Spinal cord (tissue), 10 donors: Measurements from ENCODE around the gene SLC25A21. TPM values are rescaled to one million over a fixed set of nuclear protein-coding genes. Genes with fewer than 3 reads are reported as not detected.
"Not testable (repeated sequence)": the region's sequence is repeated elsewhere in the genome, so short reads cannot be mapped to it uniquely, and the experiment has no call there.

Experiments used
- DNase-seq, 6 donors: peaks; one replicate each; pipeline versions ENCODE4 v3.0.0 to v3.0.0-alpha.2; 2013 to 2015; ENCODE audit warnings: low spot score in 6 of 6, low read depth in 4 of 6
- H3K27ac ChIP-seq: one replicate; pipeline ENCODE4 v1.5.1; 2013; ENCODE audit warnings: low read depth, low read length, control low read depth
- H3K27me3 ChIP-seq: one replicate; pipeline ENCODE4 v1.6.1; 2013; ENCODE audit warnings: low read length; ENCODE audit not compliant: control insufficient read depth, insufficient read depth
- H3K36me3 ChIP-seq: one replicate; pipeline ENCODE4 v1.6.1; 2013; ENCODE audit warnings: low read length; ENCODE audit not compliant: control insufficient read depth, insufficient read depth
- H3K4me1 ChIP-seq: one replicate; pipeline ENCODE4 v1.6.1; 2013; ENCODE audit warnings: low read length; ENCODE audit not compliant: control insufficient read depth, insufficient read depth
- H3K4me3 ChIP-seq: one replicate; pipeline ENCODE4 v1.5.1; 2013; ENCODE audit warnings: low read depth, low read length, control low read depth
- H3K9me3 ChIP-seq: one replicate; pipeline ENCODE4 v1.6.1; 2013; ENCODE audit warnings: low read length; ENCODE audit not compliant: control insufficient read depth, insufficient read depth
- WGBS: methylation state at CpG from one replicate; pipeline ENCODE4 v1.1.5; 2013; ENCODE audit warnings: missing lambda C conversion rate; ENCODE audit not compliant: insufficient coverage; 5-methylcytosine and 5-hydroxymethylcytosine counted together
- polyA plus RNA-seq, 2 donors: library from polyadenylated mRNA; unstranded; fragments of 120-200 nt; gene quantifications; one replicate each; pipeline ENCODE4 v1.2.1, GENCODE V29; 2013; ENCODE audit not compliant: insufficient read length in 2 of 2
- total RNA-seq, 2 donors: library from RNA; depleted of rRNA in 1 of 2; stranded (reverse); fragments of 120-200 nt in 1 of 2; fragments of >200 nt in 1 of 2; gene quantifications; one replicate each; pipeline versions ENCODE4 v1.2.3 to v1.2.4, GENCODE V29; 2013 to 2014
- donor health status: healthy.

Gene SLC25A21
- total and polyA plus RNA-seq, 4 donors, result 0.99 to 4.5 (median 2.4) TPM

- not testable (repeated sequence) for H3K36me3 ChIP-seq, H3K9me3 ChIP-seq, H3K27ac ChIP-seq, H3K27me3 ChIP-seq, DNase-seq, H3K4me3 ChIP-seq, H3K4me1 ChIP-seq
- 73% methylated on average over 8 of the region's 9 CpGs for whole genome bisulfite sequencing
These were observed 15.6 kb upstream of the SLC25A21 start for GRCh38 chr14:37187840-37188577.

- Histone ChIP-seq H3K4me1 (no peaks in the 10 kb centered on the region), H3K4me3 (no peak overlapping the region), H3K27ac (no peak overlapping the region), H3K9me3 (no peaks in the 10 kb centered on the region), H3K27me3 (no peaks in the 10 kb centered on the region), H3K36me3 (no peaks in the 10 kb centered on the region)
- no peak for DNase-seq
- 82% methylated on average over 2 of the region's 3 CpGs for WGBS
These were observed 14.9 kb upstream of the SLC25A21 start for GRCh38 chr14:37187294-37187693.

- no peaks in the 10 kb centered on the region for H3K27me3 ChIP-seq
- no peak overlapping the region for H3K27ac ChIP-seq
- WGBS, result 80% methylated on average over 1 of the region's 1 CpG
- H3K4me1 ChIP-seq, result no peaks in the 10 kb centered on the region
- H3K36me3 ChIP-seq, result no peaks in the 10 kb centered on the region
- no peak overlapping the region for H3K4me3 ChIP-seq
- no peak for DNase-seq
- no peaks in the 10 kb centered on the region for H3K9me3 ChIP-seq
These were observed 14.5 kb upstream of the SLC25A21 start for GRCh38 chr14:37186865-37187264.

GRCh38 chr14:37185670-37186069, 13.3 kb upstream of the SLC25A21 start:
- Histone ChIP-seq H3K4me1 (no peaks in the 10 kb centered on the region), H3K4me3 (no peak overlapping the region), H3K36me3 (no peaks in the 10 kb centered on the region), H3K9me3 (no peaks in the 10 kb centered on the region), H3K27ac (no peak overlapping the region), H3K27me3 (no peaks in the 10 kb centered on the region)
- no peak for DNase-seq

- DNase-seq, H3K9me3 ChIP-seq, H3K27ac ChIP-seq, H3K36me3 ChIP-seq, H3K27me3 ChIP-seq, H3K4me1 ChIP-seq, H3K4me3 ChIP-seq: not testable (repeated sequence)
- WGBS, result 97% methylated on average over 3 of the region's 8 CpGs
These were observed 12.1 kb upstream of the SLC25A21 start for GRCh38 chr14:37184520-37184919.

GRCh38 chr14:37181441-37181840, 9.0 kb upstream of the SLC25A21 start:
- WGBS, result 100% methylated on average over 1 of the region's 6 CpGs

GRCh38 chr14:37180886-37181285, 8.5 kb upstream of the SLC25A21 start:
- DNase-seq, H3K27ac ChIP-seq, H3K27me3 ChIP-seq, H3K36me3 ChIP-seq, H3K4me3 ChIP-seq, H3K9me3 ChIP-seq, H3K4me1 ChIP-seq: not testable (repeated sequence)
- WGBS, result 100% methylated on average over 1 of the region's 7 CpGs

More at GRCh38 chr14:37181441-37181840, 9.0 kb upstream of the SLC25A21 start:
- no peaks in the 10 kb centered on the region for H3K27me3 ChIP-seq
- H3K9me3 ChIP-seq, result no peaks in the 10 kb centered on the region
- DNase-seq, result no peak
- no peak overlapping the region for H3K4me3 ChIP-seq
- H3K36me3 ChIP-seq, result no peaks in the 10 kb centered on the region
- no peaks in the 10 kb centered on the region for H3K4me1 ChIP-seq
- no peak overlapping the region for H3K27ac ChIP-seq

GRCh38 chr14:37179896-37180502, 7.6 kb upstream of the SLC25A21 start:
- H3K4me1 ChIP-seq, result no peaks in the 10 kb centered on the region
- 93% methylated on average over 2 of the region's 4 CpGs for WGBS
- no peak for DNase-seq

GRCh38 chr14:37172936-37173614, 669 bp upstream of the SLC25A21 start:
- WGBS, result no CpG with 5 or more reads among the region's 5 CpGs
- peaks cover 9% of the 10 kb centered on the region for H3K4me1 ChIP-seq
- peak overlapping the region; percentile 92 for H3K27ac ChIP-seq

More at GRCh38 chr14:37179896-37180502, 7.6 kb upstream of the SLC25A21 start:
- Histone ChIP-seq H3K36me3 (no peaks in the 10 kb centered on the region), H3K4me3 (no peak overlapping the region), H3K9me3 (no peaks in the 10 kb centered on the region), H3K27me3 (no peaks in the 10 kb centered on the region), H3K27ac (no peak overlapping the region)

GRCh38 chr14:37171678-37172023, 755 bp downstream of the SLC25A21 start:
- H3K27ac ChIP-seq, result peak overlapping the region; percentile 92
- peak overlapping the region; percentile 68 for H3K4me3 ChIP-seq
- no peaks in the 10 kb centered on the region for H3K36me3 ChIP-seq
- no peaks in the 10 kb centered on the region for H3K9me3 ChIP-seq
- H3K27me3 ChIP-seq, result no peaks in the 10 kb centered on the region
- no peak for DNase-seq
- peaks cover 9% of the 10 kb centered on the region for H3K4me1 ChIP-seq
- 0% methylated on average over 4 of the region's 6 CpGs for WGBS

More at GRCh38 chr14:37172936-37173614, 669 bp upstream of the SLC25A21 start:
- Histone ChIP-seq H3K9me3 (no peaks in the 10 kb centered on the region), H3K27me3 (no peaks in the 10 kb centered on the region), H3K36me3 (no peaks in the 10 kb centered on the region), H3K4me3 (peak overlapping the region; percentile 68)
- peak in 1 of 6 donors; percentile 2 for DNase-seq
